WTC11 (cell line): ENCODE measurements around the gene PLEKHH2. TPM values are rescaled to one million over a fixed set of nuclear protein-coding genes. Genes with fewer than 3 reads are reported as not detected.

Experiments used
- ATAC-seq: fragments of 200-7000 bp; cut with Tn5 transposase; 2 replicates; pipeline ENCODE4 v1.10.0; 2021; ENCODE audit warnings: mild to moderate bottlenecking, moderate library complexity
- CTCF ChIA-PET: fragments of 300-600 bp; sonication (Branson Sonifier 250); formaldehyde crosslinking; loops from one replicate; lab custom pipeline; 2021; ENCODE audit warnings: antibody characterized with exemption; lab: Charles Lee
- POLR2A ChIA-PET: fragments of 350-600 bp; sonication (Branson Sonifier 250); formaldehyde crosslinking; loops from one replicate; lab custom pipeline; 2021; ENCODE audit warnings: antibody characterized with exemption; lab: Charles Lee
- DNase-seq: peaks from one replicate; pipeline ENCODE4 v3.0.0; 2021; ENCODE audit warnings: low spot score
- H3K27ac Mint-ChIP-seq: 2 replicates; pipeline ENCODE4 v1.8.0; 2021; ENCODE audit warnings: mixed read lengths
- H3K27me3 Mint-ChIP-seq: 2 replicates; pipeline ENCODE4 v1.8.0; 2021; ENCODE audit warnings: low read depth, mild to moderate bottlenecking, moderate library complexity, mixed read lengths
- H3K36me3 Mint-ChIP-seq: 2 replicates; pipeline ENCODE4 v1.8.0; 2021; ENCODE audit warnings: mixed read lengths
- H3K4me1 Mint-ChIP-seq: 2 replicates; pipeline ENCODE4 v1.8.0; 2022; ENCODE audit warnings: mixed read lengths
- H3K4me3 Mint-ChIP-seq: 2 replicates; pipeline ENCODE4 v1.8.0; 2021; ENCODE audit warnings: mild to moderate bottlenecking, moderate library complexity, mixed read lengths
- H3K9me3 Mint-ChIP-seq: 2 replicates; pipeline ENCODE4 v1.8.0; 2021; ENCODE audit warnings: mixed read lengths
- CREM ChIP-seq: sonication (generic); formaldehyde crosslinking; IDR thresholded peaks from 2 replicates; pipeline ENCODE4 v1.8.1; 2022; ENCODE audit warnings: mild to moderate bottlenecking, missing genetic modification reagents, moderate library complexity
- E2F4 ChIP-seq: sonication (generic); formaldehyde crosslinking; IDR thresholded peaks from 2 replicates; pipeline ENCODE4 v1.8.1; 2022; ENCODE audit warnings: low read depth, mild to moderate bottlenecking, moderate library complexity, missing genetic modification reagents, borderline replicate concordance
- ETV6 ChIP-seq: sonication (generic); formaldehyde crosslinking; IDR thresholded peaks from 2 replicates; pipeline ENCODE4 v1.8.1; 2022; ENCODE audit warnings: mild to moderate bottlenecking, missing genetic modification reagents
- FOXP1 ChIP-seq: sonication (generic); formaldehyde crosslinking; IDR thresholded peaks from 2 replicates; pipeline ENCODE4 v1.8.0; 2022; ENCODE audit warnings: missing genetic modification reagents, mild to moderate bottlenecking, moderate library complexity, borderline replicate concordance
- FOXP4 ChIP-seq: sonication (generic); formaldehyde crosslinking; IDR thresholded peaks from 2 replicates; pipeline ENCODE4 v1.8.0; 2022; ENCODE audit warnings: mild to moderate bottlenecking, missing genetic modification reagents
- GABPB1 ChIP-seq: sonication (generic); formaldehyde crosslinking; IDR thresholded peaks from 2 replicates; pipeline ENCODE4 v1.8.1; 2023; ENCODE audit warnings: mild to moderate bottlenecking, missing genetic modification reagents
- NFE2L1 ChIP-seq: sonication (generic); formaldehyde crosslinking; IDR thresholded peaks from 2 replicates; pipeline ENCODE4 v1.8.1; 2023; ENCODE audit warnings: missing genetic modification reagents
- NFYB ChIP-seq: sonication (generic); formaldehyde crosslinking; conservative IDR thresholded peaks from 2 replicates; pipeline ENCODE4 v1.8.0; 2022; ENCODE audit warnings: low read depth, missing genetic modification reagents
- NR2C2 ChIP-seq: sonication (generic); formaldehyde crosslinking; IDR thresholded peaks from 2 replicates; pipeline ENCODE4 v1.8.0; 2022; ENCODE audit warnings: mild to moderate bottlenecking, missing genetic modification reagents
- PREB ChIP-seq: sonication (generic); formaldehyde crosslinking; IDR thresholded peaks from 2 replicates; pipeline ENCODE4 v1.8.1; 2022; ENCODE audit warnings: mild to moderate bottlenecking, missing genetic modification reagents, moderate library complexity, borderline replicate concordance
- SMAD3 ChIP-seq: sonication (generic); formaldehyde crosslinking; IDR thresholded peaks from 2 replicates; pipeline ENCODE4 v1.8.0; 2022; ENCODE audit warnings: missing genetic modification reagents, mild to moderate bottlenecking, borderline replicate concordance
- SP1 ChIP-seq: sonication (generic); formaldehyde crosslinking; conservative IDR thresholded peaks from 2 replicates; pipeline ENCODE4 v1.8.1; 2022; ENCODE audit warnings: missing genetic modification reagents
- ZBTB21 ChIP-seq: sonication (generic); formaldehyde crosslinking; IDR thresholded peaks from 2 replicates; pipeline ENCODE4 v1.8.1; 2023; ENCODE audit warnings: mild to moderate bottlenecking, missing genetic modification reagents, borderline replicate concordance
- ZNF232 ChIP-seq: sonication (generic); formaldehyde crosslinking; IDR thresholded peaks from 2 replicates; pipeline ENCODE4 v1.8.0; 2022; ENCODE audit warnings: mild to moderate bottlenecking, missing genetic modification reagents
- total RNA-seq: library from RNA; stranded (reverse); gene quantifications from 3 replicates; pipeline ENCODE4 v1.2.3, GENCODE V29; 2021
- TF ChIP-seq, protein P1 (sequence below): sonication (generic); formaldehyde crosslinking; IDR thresholded peaks from 2 replicates; pipeline ENCODE4 v1.8.1; 2022; ENCODE audit warnings: mild to moderate bottlenecking, moderate library complexity, missing genetic modification reagents
- TF ChIP-seq, protein P2 (sequence below): sonication (generic); formaldehyde crosslinking; IDR thresholded peaks from 2 replicates; pipeline ENCODE4 v1.8.1; 2022; ENCODE audit warnings: missing genetic modification reagents, borderline replicate concordance
- TF ChIP-seq, protein P3 (sequence below): sonication (generic); formaldehyde crosslinking; IDR thresholded peaks from 2 replicates; pipeline ENCODE4 v1.8.1; 2022; ENCODE audit warnings: low read depth, missing genetic modification reagents, borderline replicate concordance
- TF ChIP-seq, protein P4 (sequence below): sonication (generic); formaldehyde crosslinking; IDR thresholded peaks from 2 replicates; pipeline ENCODE4 v1.8.0; 2023; ENCODE audit warnings: missing genetic modification reagents, mild to moderate bottlenecking, borderline replicate concordance
- TF ChIP-seq, protein P5 (sequence below): sonication (generic); formaldehyde crosslinking; IDR thresholded peaks from 2 replicates; pipeline ENCODE4 v1.8.0; 2022; ENCODE audit warnings: mild to moderate bottlenecking, missing genetic modification reagents

Gene PLEKHH2
- total RNA-seq, 1 experiment from 2014 or later, result 5.8 TPM

DNA sequence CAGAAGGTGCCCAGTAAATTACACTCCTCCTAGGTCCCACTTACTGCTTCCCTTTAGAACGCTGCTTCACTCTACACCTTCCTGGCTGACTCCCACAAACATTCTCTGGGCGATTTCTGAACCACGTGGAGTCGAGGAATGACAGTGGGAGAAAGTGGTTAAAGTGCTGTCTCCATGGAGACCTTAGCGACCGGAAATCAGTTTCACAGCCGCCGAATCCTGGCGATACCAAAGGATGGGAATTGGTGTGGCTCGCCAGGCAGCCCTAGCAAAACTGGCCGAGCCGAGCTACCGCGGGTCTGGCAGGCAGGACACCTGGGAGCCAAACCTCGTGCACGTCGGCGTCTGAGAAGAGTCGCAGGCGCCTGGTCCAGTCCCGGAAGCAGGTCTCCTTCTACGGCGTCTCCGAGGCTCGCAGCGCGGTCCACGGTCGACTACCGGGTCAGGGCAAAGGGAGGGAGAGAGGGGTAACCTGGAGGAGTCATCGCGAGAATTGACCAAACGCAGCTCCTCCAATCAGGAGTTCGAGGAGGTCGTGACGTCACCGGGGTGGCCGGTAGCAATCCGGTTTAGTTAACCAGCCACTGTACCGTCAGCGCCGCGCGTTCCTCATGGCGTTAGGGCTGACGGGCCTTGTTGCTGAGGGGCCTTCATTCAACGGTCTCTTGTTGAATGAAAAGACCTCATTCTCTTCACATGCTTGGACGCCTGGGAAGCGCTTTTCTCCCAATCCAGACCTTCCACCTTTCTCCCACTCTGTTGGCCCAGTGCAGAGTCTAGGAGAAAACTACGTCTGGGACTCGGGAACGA, 41.3 kb upstream of the PLEKHH2 start, which contains the start of gene THADA:
TSS of gene THADA (minus strand) at position 436 of the 810 bp plus-strand sequence. CDS start 3,646 bp downstream, outside the sequence.
- peaks cover 10% of the 10 kb centered on the region for H3K4me1 Mint-ChIP-seq
- DNase-seq (peak; percentile 98), ATAC-seq (peak; percentile 98)
- H3K27me3 Mint-ChIP-seq, result no peaks in the 10 kb centered on the region; the same call in 1 of the 2 replicates
- ChIA-PET CTCF (interaction anchor here (0.6 to 2.3 kb wide), 4 partner anchors 10 to 455 kb away, joined by 5 to 32 read pairs (median 9); no protein-coding TSS in a partner anchor), POLR2A (interaction anchor here (0.6 to 1.0 kb wide), 4 partner anchors 13 to 570 kb away, joined by 3 to 8 read pairs (median 3); no protein-coding TSS in a partner anchor)
- H3K4me3 Mint-ChIP-seq, result peak within 1 kb of the TSS; percentile 95
- no peaks in the 10 kb centered on the region for H3K9me3 Mint-ChIP-seq
- H3K36me3 Mint-ChIP-seq, result no peaks in the 10 kb centered on the region; the same call in 1 of the 2 replicates
- H3K27ac Mint-ChIP-seq, result peak within 1 kb of the TSS; percentile 98
- TF ChIP-seq ZBTB21 (CRISPR knock-in tag) (peak; percentile 95), NFYB (CRISPR knock-in tag) (peak; percentile 94), E2F4 (CRISPR knock-in tag) (no peak), ZNF232 (CRISPR knock-in tag) (0 out of 2 replicates have a peak, but pooled peaks have one; percentile 31), FOXP4 (CRISPR knock-in tag) (0 out of 2 replicates have a peak, but pooled peaks have one; percentile 68), SP1 (CRISPR knock-in tag) (0 out of 2 replicates have a peak, but pooled peaks have one; percentile 53), GABPB1 (CRISPR knock-in tag) (peak; percentile 69), NR2C2 (peak; percentile 92), ETV6 (CRISPR knock-in tag) (peak; percentile 58; the same call in 1 of the 2 replicates), CREM (CRISPR knock-in tag) (peak; percentile 88; the same call in 1 of the 2 replicates), NFE2L1 (no peak), PREB (CRISPR knock-in tag) (0 out of 2 replicates have a peak, but pooled peaks have one; percentile 35), SMAD3 (CRISPR knock-in tag) (0 out of 2 replicates have a peak, but pooled peaks have one; percentile 55), FOXP1 (0 out of 2 replicates have a peak, but pooled peaks have one; percentile 47)
- TF ChIP-seq, protein P1, sequence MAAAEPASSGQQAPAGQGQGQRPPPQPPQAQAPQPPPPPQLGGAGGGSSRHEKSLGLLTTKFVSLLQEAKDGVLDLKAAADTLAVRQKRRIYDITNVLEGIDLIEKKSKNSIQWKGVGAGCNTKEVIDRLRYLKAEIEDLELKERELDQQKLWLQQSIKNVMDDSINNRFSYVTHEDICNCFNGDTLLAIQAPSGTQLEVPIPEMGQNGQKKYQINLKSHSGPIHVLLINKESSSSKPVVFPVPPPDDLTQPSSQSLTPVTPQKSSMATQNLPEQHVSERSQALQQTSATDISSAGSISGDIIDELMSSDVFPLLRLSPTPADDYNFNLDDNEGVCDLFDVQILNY (CRISPR knock-in tag), result no peak
- TF ChIP-seq, protein P2, sequence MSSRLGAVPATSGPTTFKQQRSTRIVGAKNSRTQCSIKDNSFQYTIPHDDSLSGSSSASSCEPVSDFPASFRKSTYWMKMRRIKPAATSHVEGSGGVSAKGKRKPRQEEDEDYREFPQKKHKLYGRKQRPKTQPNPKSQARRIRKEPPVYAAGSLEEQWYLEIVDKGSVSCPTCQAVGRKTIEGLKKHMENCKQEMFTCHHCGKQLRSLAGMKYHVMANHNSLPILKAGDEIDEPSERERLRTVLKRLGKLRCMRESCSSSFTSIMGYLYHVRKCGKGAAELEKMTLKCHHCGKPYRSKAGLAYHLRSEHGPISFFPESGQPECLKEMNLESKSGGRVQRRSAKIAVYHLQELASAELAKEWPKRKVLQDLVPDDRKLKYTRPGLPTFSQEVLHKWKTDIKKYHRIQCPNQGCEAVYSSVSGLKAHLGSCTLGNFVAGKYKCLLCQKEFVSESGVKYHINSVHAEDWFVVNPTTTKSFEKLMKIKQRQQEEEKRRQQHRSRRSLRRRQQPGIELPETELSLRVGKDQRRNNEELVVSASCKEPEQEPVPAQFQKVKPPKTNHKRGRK (CRISPR knock-in tag), result no peak
- TF ChIP-seq, protein P3, sequence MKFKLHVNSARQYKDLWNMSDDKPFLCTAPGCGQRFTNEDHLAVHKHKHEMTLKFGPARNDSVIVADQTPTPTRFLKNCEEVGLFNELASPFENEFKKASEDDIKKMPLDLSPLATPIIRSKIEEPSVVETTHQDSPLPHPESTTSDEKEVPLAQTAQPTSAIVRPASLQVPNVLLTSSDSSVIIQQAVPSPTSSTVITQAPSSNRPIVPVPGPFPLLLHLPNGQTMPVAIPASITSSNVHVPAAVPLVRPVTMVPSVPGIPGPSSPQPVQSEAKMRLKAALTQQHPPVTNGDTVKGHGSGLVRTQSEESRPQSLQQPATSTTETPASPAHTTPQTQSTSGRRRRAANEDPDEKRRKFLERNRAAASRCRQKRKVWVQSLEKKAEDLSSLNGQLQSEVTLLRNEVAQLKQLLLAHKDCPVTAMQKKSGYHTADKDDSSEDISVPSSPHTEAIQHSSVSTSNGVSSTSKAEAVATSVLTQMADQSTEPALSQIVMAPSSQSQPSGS (CRISPR knock-in tag), result no peak
- TF ChIP-seq, protein P4, sequence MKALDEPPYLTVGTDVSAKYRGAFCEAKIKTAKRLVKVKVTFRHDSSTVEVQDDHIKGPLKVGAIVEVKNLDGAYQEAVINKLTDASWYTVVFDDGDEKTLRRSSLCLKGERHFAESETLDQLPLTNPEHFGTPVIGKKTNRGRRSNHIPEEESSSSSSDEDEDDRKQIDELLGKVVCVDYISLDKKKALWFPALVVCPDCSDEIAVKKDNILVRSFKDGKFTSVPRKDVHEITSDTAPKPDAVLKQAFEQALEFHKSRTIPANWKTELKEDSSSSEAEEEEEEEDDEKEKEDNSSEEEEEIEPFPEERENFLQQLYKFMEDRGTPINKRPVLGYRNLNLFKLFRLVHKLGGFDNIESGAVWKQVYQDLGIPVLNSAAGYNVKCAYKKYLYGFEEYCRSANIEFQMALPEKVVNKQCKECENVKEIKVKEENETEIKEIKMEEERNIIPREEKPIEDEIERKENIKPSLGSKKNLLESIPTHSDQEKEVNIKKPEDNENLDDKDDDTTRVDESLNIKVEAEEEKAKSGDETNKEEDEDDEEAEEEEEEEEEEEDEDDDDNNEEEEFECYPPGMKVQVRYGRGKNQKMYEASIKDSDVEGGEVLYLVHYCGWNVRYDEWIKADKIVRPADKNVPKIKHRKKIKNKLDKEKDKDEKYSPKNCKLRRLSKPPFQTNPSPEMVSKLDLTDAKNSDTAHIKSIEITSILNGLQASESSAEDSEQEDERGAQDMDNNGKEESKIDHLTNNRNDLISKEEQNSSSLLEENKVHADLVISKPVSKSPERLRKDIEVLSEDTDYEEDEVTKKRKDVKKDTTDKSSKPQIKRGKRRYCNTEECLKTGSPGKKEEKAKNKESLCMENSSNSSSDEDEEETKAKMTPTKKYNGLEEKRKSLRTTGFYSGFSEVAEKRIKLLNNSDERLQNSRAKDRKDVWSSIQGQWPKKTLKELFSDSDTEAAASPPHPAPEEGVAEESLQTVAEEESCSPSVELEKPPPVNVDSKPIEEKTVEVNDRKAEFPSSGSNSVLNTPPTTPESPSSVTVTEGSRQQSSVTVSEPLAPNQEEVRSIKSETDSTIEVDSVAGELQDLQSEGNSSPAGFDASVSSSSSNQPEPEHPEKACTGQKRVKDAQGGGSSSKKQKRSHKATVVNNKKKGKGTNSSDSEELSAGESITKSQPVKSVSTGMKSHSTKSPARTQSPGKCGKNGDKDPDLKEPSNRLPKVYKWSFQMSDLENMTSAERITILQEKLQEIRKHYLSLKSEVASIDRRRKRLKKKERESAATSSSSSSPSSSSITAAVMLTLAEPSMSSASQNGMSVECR (CRISPR knock-in tag), result peak; percentile 73
- TF ChIP-seq, protein P5, sequence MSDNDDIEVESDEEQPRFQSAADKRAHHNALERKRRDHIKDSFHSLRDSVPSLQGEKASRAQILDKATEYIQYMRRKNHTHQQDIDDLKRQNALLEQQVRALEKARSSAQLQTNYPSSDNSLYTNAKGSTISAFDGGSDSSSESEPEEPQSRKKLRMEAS (CRISPR knock-in tag), result peak; percentile 88
